HEK293T (cell line): Measurements from ENCODE around the gene ANKRD24.

Source experiments
- FOXK2 ChIP-seq: fragments of 450-650 bp; IDR thresholded peaks from 2 replicates; pipeline ENCODE4 v1.6.1; 2016; ENCODE audit warnings: mild to moderate bottlenecking
- FOXM1 ChIP-seq: fragments of 450-650 bp; IDR thresholded peaks from 2 replicates; pipeline ENCODE4 v1.6.1; 2017; ENCODE audit warnings: mild to moderate bottlenecking, borderline replicate concordance

DNA sequence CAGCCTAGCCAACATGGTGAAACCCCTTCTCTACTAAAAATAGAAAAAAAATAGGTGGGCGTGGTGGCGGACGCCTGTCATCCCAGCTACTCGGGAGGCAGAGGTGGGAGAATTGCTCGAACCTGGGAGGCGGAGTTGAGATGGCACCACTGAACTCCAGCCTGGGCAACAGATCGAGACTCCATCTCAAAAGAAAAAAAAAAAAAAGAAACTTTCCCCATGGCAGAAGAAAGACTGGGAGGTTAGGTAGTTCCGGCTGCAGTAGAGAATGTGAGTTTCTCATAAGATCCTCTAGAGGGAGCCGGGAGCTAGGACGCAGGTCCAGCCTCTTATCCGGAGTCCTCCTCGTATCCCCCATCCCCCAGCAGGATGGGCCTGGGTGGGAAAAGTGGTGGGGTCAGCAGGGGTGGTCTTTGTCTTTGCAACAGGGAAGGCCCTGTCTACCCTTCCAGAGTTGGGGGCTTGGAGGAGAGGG is 42.2 kb upstream of the ANKRD24 start:
- TF ChIP-seq FOXM1 (no peak), FOXK2 (no peak)
